T-cell (primary cell): ENCODE data around the gene LIM2. TPM values are rescaled to one million over a fixed set of nuclear protein-coding genes. Genes with fewer than 3 reads are reported as not detected.
A peak's percentile ranks its signal among the peaks of the same experiment; 100 is the strongest.

ENCODE experiments used
- ATAC-seq, 4 experiments: fragments of 200-7000 bp in 3 of 4; fragments of 150-1000 bp in 1 of 4; cut with Tn5 transposase; replicated peaks in 1 of 4; 1 replicate in 3 of 4; 2 replicates in 1 of 4; pipeline ENCODE4 v1.10.0; 2021; ENCODE audit warnings: moderate library complexity in 3 of 4, mild to moderate bottlenecking in 2 of 4, moderate number of reproducible peaks in 1 of 4
- CTCF ChIA-PET, 2 donors: fragments of 300-600 bp; sonication (Branson Sonifier 250); formaldehyde crosslinking; loops; one replicate each; lab custom pipeline; 2022; ENCODE audit warnings: antibody characterized with exemption in 2 of 2; lab: Charles Lee
- POLR2A ChIA-PET, 2 donors: fragments of 300-600 bp; sonication (Branson Sonifier 250); formaldehyde crosslinking; loops; one replicate each; lab custom pipeline; 2022; ENCODE audit warnings: antibody characterized with exemption in 2 of 2; lab: Charles Lee
- DNase-seq, 35 experiments: peaks; one replicate each; pipeline versions ENCODE4 v3.0.0 to v3.0.0-alpha.2; 2013 to 2023
- H3K27ac ChIP-seq: one replicate; pipeline ENCODE4 v1.5.1; 2013; ENCODE audit warnings: low read length
- H3K27me3 ChIP-seq, 2 experiments: replicated peaks in 1 of 2; 1 replicate in 1 of 2; 2 replicates in 1 of 2; pipeline versions ENCODE4 v1.6.1 to v1.7.0; 2013; ENCODE audit warnings: low read length in 1 of 2, mixed read lengths in 1 of 2; ENCODE audit not compliant: control insufficient read depth in 2 of 2, insufficient read depth in 2 of 2; ENCODE audit errors: extremely low read depth in 1 of 2
- H3K36me3 ChIP-seq, 2 donors: 1 replicate in 1 of 2; 2 replicates in 1 of 2; pipeline versions ENCODE4 v1.6.1 to v1.7.0; 2013; ENCODE audit warnings: low read length in 1 of 2; ENCODE audit not compliant: control insufficient read depth in 2 of 2, insufficient read depth in 1 of 2; ENCODE audit errors: extremely low read depth in 1 of 2
- H3K4me1 ChIP-seq, 2 experiments: 1 replicate in 1 of 2; 2 replicates in 1 of 2; pipeline versions ENCODE4 v1.6.1 to v1.7.0; 2013; ENCODE audit warnings: low read length in 2 of 2, mixed read lengths in 1 of 2; ENCODE audit not compliant: insufficient read depth in 2 of 2, control insufficient read depth in 1 of 2; ENCODE audit errors: extremely low read depth in 1 of 2
- H3K4me3 ChIP-seq, 2 donors: 1 replicate in 1 of 2; 2 replicates in 1 of 2; pipeline versions ENCODE4 v1.5.1 to v1.7.0; 2013; ENCODE audit warnings: mild to moderate bottlenecking in 2 of 2, low read length in 1 of 2, moderate library complexity in 1 of 2; ENCODE audit not compliant: control insufficient read depth in 1 of 2; ENCODE audit errors: extremely low read depth in 1 of 2
- H3K9me3 ChIP-seq: 2 replicates; pipeline ENCODE4 v1.7.0; 2013
- H3K27ac Mint-ChIP-seq, 2 donors: one replicate each; pipeline ENCODE4 v1.8.0; 2020 to 2021; ENCODE audit warnings: mild to moderate bottlenecking in 2 of 2, mixed read lengths in 2 of 2
- H3K27me3 Mint-ChIP-seq, 2 donors: one replicate each; pipeline ENCODE4 v1.8.0; 2021 to 2022; ENCODE audit warnings: mixed read lengths in 2 of 2
- H3K36me3 Mint-ChIP-seq: one replicate; pipeline ENCODE4 v1.8.0; 2021; ENCODE audit warnings: mixed read lengths
- H3K4me1 Mint-ChIP-seq, 3 donors: one replicate each; pipeline ENCODE4 v1.8.0; 2020 to 2022; ENCODE audit warnings: mixed read lengths in 3 of 3, mild to moderate bottlenecking in 1 of 3
- H3K4me3 Mint-ChIP-seq, 3 donors: one replicate each; pipeline ENCODE4 v1.8.0; 2020 to 2022; ENCODE audit warnings: mild to moderate bottlenecking in 3 of 3, mixed read lengths in 3 of 3, moderate library complexity in 3 of 3
- H3K9me3 Mint-ChIP-seq, 3 donors: one replicate each; pipeline ENCODE4 v1.8.0; 2020 to 2022; ENCODE audit warnings: mixed read lengths in 3 of 3
- WGBS: methylation state at CpG from one replicate; pipeline ENCODE4 v1.1.5; 2013; ENCODE audit warnings: missing lambda C conversion rate; ENCODE audit not compliant: insufficient coverage; 5-methylcytosine and 5-hydroxymethylcytosine counted together
- total RNA-seq, 35 experiments: library from RNA in 6 of 35; stranded (reverse) in 6 of 35; fragments of 120-200 nt in 1 of 35; gene quantifications; one replicate each; pipeline versions ENCODE4 v1.2.1 to v1.2.4 and lab custom pipeline; 2013 to 2026

Gene LIM2
- total RNA-seq, 5 donors from 2014 or later (not counting 1 experiment from before 2014, with no cell fraction given), result not detected

DNA sequence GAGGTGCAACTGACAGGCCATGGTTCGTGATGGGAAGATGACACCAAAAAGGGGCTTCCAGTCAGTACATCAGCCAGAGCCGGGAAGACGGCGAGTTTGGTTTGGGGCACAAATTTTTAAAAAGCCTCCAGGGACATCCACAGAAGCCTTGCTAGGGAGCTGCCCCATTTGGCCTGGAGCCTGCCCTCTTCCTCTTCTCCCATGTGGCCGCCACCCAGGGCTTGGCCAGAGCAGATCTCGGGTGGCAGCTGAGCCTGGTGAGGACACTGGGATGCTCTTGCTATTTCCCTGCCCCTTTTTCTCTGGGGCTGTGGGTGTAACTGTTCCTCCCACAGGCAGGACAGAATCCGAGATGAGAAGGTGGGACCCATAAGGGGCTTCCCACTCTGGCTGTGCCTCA is 29.8 kb downstream of the LIM2 start:
- 95% methylated on average over 6 of the region's 7 CpGs for WGBS
- no peaks in the 10 kb centered on the region for H3K27me3 ChIP-seq
- no peak overlapping the region for H3K4me3 ChIP-seq
- Mint-ChIP-seq H3K4me1 (peaks cover 34 to 39% (median 34%) of the 10 kb centered on the region in 3 donors), H3K27ac (no peak overlapping the region), H3K36me3 (no peaks in the 10 kb centered on the region), H3K9me3 (no peaks in the 10 kb centered on the region), H3K27me3 (no peaks in the 10 kb centered on the region), H3K4me3 (no peak overlapping the region)
- H3K4me1 ChIP-seq, result peaks cover 13 to 24% of the 10 kb centered on the region in 2 experiments
- ATAC-seq, result no peak
- peaks cover 0 to 5% of the 10 kb centered on the region in 2 donors for H3K36me3 ChIP-seq
- no peak for DNase-seq
- no peak overlapping the region for H3K27ac ChIP-seq
- H3K9me3 ChIP-seq, result no peaks in the 10 kb centered on the region
- ChIA-PET CTCF (no interaction called here), POLR2A (no interaction called here)

DNA sequence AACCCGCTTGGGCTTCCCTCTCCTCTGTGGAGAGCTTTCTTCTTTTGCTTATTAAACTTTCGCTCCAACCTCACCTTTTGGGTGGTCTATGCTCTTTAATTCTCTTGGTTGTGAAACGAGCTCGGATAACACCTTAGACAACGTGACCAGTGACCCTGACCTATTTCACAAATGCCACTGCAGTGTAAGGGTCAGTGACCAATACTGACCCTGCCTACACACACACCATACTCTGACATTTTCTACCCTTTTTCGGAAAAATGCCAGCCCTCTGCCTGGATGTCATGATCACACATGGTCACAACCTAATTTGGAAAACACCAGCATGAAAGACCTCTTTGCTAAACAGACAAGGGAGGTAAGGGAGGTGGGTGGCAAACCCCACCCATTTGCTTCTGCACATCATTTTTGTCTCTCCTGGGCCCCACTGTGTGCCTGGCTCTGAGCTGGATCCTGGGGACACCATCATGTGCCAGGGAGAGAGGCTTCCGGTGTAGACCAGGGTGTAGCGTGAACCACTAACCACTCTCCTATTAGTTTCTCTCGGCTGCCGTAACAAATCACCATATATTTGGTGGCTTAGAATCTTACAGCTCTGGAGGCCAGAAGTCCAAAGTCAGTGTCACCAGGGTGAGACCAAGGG is 31.5 kb downstream of the LIM2 start:
- no peak for DNase-seq
- Mint-ChIP-seq H3K27ac (peak overlapping the region in 1 of 2 donors; percentile 55), H3K27me3 (no peaks in the 10 kb centered on the region), H3K4me1 (peaks cover 21 to 30% (median 27%) of the 10 kb centered on the region in 3 donors), H3K36me3 (peaks cover 8% of the 10 kb centered on the region), H3K4me3 (no peak overlapping the region), H3K9me3 (no peaks in the 10 kb centered on the region)
- Histone ChIP-seq H3K36me3 (peaks cover 4 to 19% of the 10 kb centered on the region in 2 donors), H3K9me3 (no peaks in the 10 kb centered on the region), H3K4me3 (no peak overlapping the region), H3K27ac (no peak overlapping the region), H3K4me1 (peaks cover 13 to 15% of the 10 kb centered on the region in 2 experiments), H3K27me3 (no peaks in the 10 kb centered on the region)
- CTCF ChIA-PET, result no interaction called here
- POLR2A ChIA-PET, result no interaction called here
- 97% methylated on average over 5 of the region's 10 CpGs for WGBS
- no peak for ATAC-seq

- Histone ChIP-seq H3K9me3 (no peaks in the 10 kb centered on the region), H3K27me3 (no peaks in the 10 kb centered on the region), H3K4me1 (peaks cover 13 to 15% of the 10 kb centered on the region in 2 experiments), H3K36me3 (peaks cover 10 to 30% of the 10 kb centered on the region in 2 donors), H3K27ac (no peak overlapping the region), H3K4me3 (peak overlapping the region in 1 of 2 donors; percentile 5)
- peak overlapping the region; percentile 77 to 94 for H3K27ac Mint-ChIP-seq
- ChIA-PET CTCF (interaction anchor here in 1 of 2 donors (1.2 kb wide), 1 partner anchor 13 kb away, joined by 5 read pairs; no protein-coding TSS in a partner anchor), POLR2A (no interaction called here)
- H3K27me3 Mint-ChIP-seq, result no peaks in the 10 kb centered on the region
- no peaks in the 10 kb centered on the region for H3K9me3 Mint-ChIP-seq
- ATAC-seq, result peak; percentile 67 to 98 (median 81)
- peak overlapping the region; percentile 28 to 55 (median 47) for H3K4me3 Mint-ChIP-seq
- peaks cover 21 to 26% (median 24%) of the 10 kb centered on the region in 3 donors for H3K4me1 Mint-ChIP-seq
- WGBS, result 40% methylated on average over 1 of the region's 8 CpGs
- H3K36me3 Mint-ChIP-seq, result peaks cover 21% of the 10 kb centered on the region
- peak in 24 of 35 experiments; percentile 23 to 72 (median 48) for DNase-seq
Observed at GRCh38 chr19:51354742-51355148, 33.0 kb downstream of the LIM2 start.

- Mint-ChIP-seq H3K4me1 (peaks cover 21 to 26% (median 24%) of the 10 kb centered on the region in 3 donors), H3K27me3 (no peaks in the 10 kb centered on the region), H3K27ac (peak overlapping the region; percentile 77 to 94), H3K36me3 (peaks cover 21% of the 10 kb centered on the region), H3K9me3 (no peaks in the 10 kb centered on the region), H3K4me3 (peak overlapping the region in 1 of 3 donors; percentile 55)
- Histone ChIP-seq H3K27ac (no peak overlapping the region), H3K36me3 (peaks cover 10 to 30% of the 10 kb centered on the region in 2 donors), H3K9me3 (no peaks in the 10 kb centered on the region), H3K4me3 (peak overlapping the region in 1 of 2 donors; percentile 5), H3K27me3 (no peaks in the 10 kb centered on the region), H3K4me1 (peaks cover 13 to 15% of the 10 kb centered on the region in 2 experiments)
- CTCF ChIA-PET, result interaction anchor here in 1 of 2 donors (1.2 kb wide), 1 partner anchor 14 kb away, joined by 5 read pairs; no protein-coding TSS in a partner anchor
- WGBS, result 88% methylated on average over 10 of the region's 12 CpGs
- ATAC-seq (peak in 1 of 4 experiments; percentile 19), DNase-seq (no peak)
- POLR2A ChIA-PET, result no interaction called here
Observed at GRCh38 chr19:51354103-51354741, 33.6 kb downstream of the LIM2 start.

GRCh38 chr19:51352783-51353360 is 34.9 kb downstream of the LIM2 start:
- ATAC-seq (no peak), DNase-seq (no peak)
- 97% methylated on average over 11 of the region's 16 CpGs for WGBS
- ChIA-PET CTCF (no interaction called here), POLR2A (no interaction called here)
- Mint-ChIP-seq H3K27ac (no peak overlapping the region), H3K4me3 (no peak overlapping the region), H3K4me1 (peaks cover 21 to 26% (median 24%) of the 10 kb centered on the region in 3 donors), H3K9me3 (no peaks in the 10 kb centered on the region), H3K36me3 (peaks cover 21% of the 10 kb centered on the region), H3K27me3 (no peaks in the 10 kb centered on the region)
- H3K27ac ChIP-seq, result no peak overlapping the region
- H3K4me3 ChIP-seq, result no peak overlapping the region
- no peaks in the 10 kb centered on the region for H3K9me3 ChIP-seq
- peaks cover 10 to 30% of the 10 kb centered on the region in 2 donors for H3K36me3 ChIP-seq
- no peaks in the 10 kb centered on the region for H3K27me3 ChIP-seq
- H3K4me1 ChIP-seq, result peaks cover 13 to 15% of the 10 kb centered on the region in 2 experiments

DNA sequence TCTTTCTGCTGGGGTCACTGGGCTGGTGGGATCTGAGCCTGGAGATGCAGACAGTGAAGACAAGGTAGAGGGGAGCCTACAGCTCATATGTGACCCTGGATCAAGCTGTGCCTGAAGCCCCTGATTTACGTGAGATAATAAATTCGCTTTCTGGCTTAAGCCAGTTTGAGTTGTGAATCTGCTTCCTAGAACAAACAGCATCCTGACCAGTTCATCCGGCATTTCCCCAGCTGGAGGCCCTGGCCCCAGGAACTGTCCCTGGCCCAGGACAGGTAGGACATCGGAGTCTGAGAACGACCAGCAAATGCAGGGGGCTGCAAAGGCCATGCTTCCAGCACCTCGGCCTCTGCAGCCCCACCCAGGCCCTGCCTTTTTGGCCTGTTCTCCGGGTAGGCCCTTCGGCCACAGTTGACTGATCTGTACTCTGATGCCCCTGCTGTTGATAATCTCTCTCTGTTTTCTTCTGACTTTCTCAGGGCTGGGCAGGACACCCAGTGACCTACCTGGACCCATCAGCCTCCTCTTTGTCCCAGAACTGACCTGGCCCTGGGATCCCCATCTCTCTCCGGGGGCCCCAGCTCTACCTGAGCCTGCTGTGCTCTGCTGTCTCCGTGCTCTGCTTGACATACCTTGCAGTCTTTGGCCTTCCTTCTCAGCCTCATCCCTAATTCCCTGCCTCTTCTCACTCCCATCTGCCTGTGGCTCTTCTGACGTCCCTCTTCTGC is 36.3 kb downstream of the LIM2 start:
- Mint-ChIP-seq H3K27ac (no peak overlapping the region), H3K4me1 (peaks cover 17 to 20% (median 19%) of the 10 kb centered on the region in 3 donors), H3K9me3 (no peaks in the 10 kb centered on the region), H3K27me3 (no peaks in the 10 kb centered on the region), H3K4me3 (no peak overlapping the region), H3K36me3 (peaks cover 33% of the 10 kb centered on the region)
- Histone ChIP-seq H3K9me3 (no peaks in the 10 kb centered on the region), H3K27me3 (no peaks in the 10 kb centered on the region), H3K4me3 (no peak overlapping the region), H3K4me1 (peaks cover 13% of the 10 kb centered on the region in 2 experiments), H3K27ac (no peak overlapping the region), H3K36me3 (peaks cover 10 to 33% of the 10 kb centered on the region in 2 donors)
- WGBS, result 99% methylated on average over 11 of the region's 11 CpGs
- POLR2A ChIA-PET, result no interaction called here
- DNase-seq (no peak), ATAC-seq (no peak)
- CTCF ChIA-PET, result no interaction called here
